ENCODE results near the gene MEGF6. TPM values are rescaled to one million over a fixed set of nuclear protein-coding genes. Genes with fewer than 3 reads are reported as not detected.

MEGF6 gene
- total RNA-seq, 2 donors from 2014 or later = 22.4 to 24.9 TPM

- Histone ChIP-seq H3K9me3 (no peaks in the 10 kb centered on the region), H3K4me3 (no peak overlapping the region), H3K27ac (no peak overlapping the region), H3K27me3 (no peaks in the 10 kb centered on the region), H3K36me3 (replicated peaks in 1 of 2; ENCODE audit: insufficient read depth in 1 of 2, low read depth in 2 of 2) (no peaks in the 10 kb centered on the region), H3K4me1 (no peaks in the 10 kb centered on the region)
- WGBS, 2 donors = 67 to 69% methylated on average over 18 to 20 of the region's 20 CpGs
- DNase-seq (no peak), ATAC-seq (no peak)
- TF ChIP-seq CTCF (IDR thresholded peaks at IDR 0.05) = no peak
- no peak for TF ChIP-seq POLR2A (IDR thresholded peaks at IDR 0.05)
- intact Hi-C loops (cut with DNase I) = no loop called here
Observed at GRCh38 chr1:3558036-3558726, 53.1 kb downstream of the MEGF6 start.

- TF ChIP-seq CTCF (IDR thresholded peaks at IDR 0.05) = no peak
- no peak for TF ChIP-seq POLR2A (IDR thresholded peaks at IDR 0.05)
- H3K4me3 ChIP-seq = no peak overlapping the region
- H3K9me3 ChIP-seq = no peaks in the 10 kb centered on the region
- intact Hi-C loops (cut with DNase I) = no loop called here
- DNase-seq = no peak
- H3K27me3 ChIP-seq = no peaks in the 10 kb centered on the region
- no peaks in the 10 kb centered on the region for H3K36me3 ChIP-seq (replicated peaks in 1 of 2; ENCODE audit: insufficient read depth in 1 of 2, low read depth in 2 of 2)
- 44 to 58% methylated on average over 5 to 18 of the region's 18 CpGs for WGBS, 2 donors
- no peak overlapping the region for H3K27ac ChIP-seq
- no peak for ATAC-seq
- H3K4me1 ChIP-seq = no peaks in the 10 kb centered on the region
Observed at GRCh38 chr1:3557366-3557765, 53.9 kb downstream of the MEGF6 start.

GRCh38 chr1:3556336-3556735, 55.0 kb downstream of the MEGF6 start:
- no peaks in the 10 kb centered on the region for H3K9me3 ChIP-seq
- no peaks in the 10 kb centered on the region for H3K4me1 ChIP-seq
- no peak overlapping the region for H3K4me3 ChIP-seq
- 72 to 74% methylated on average over 14 to 17 of the region's 17 CpGs for WGBS, 2 donors
- DNase-seq = no peak
- intact Hi-C loops (cut with DNase I) = no loop called here
- no peak overlapping the region for H3K27ac ChIP-seq
- no peak for ATAC-seq
- H3K27me3 ChIP-seq = no peaks in the 10 kb centered on the region
- no peak for TF ChIP-seq POLR2A (IDR thresholded peaks at IDR 0.05)
- no peak for TF ChIP-seq CTCF (IDR thresholded peaks at IDR 0.05)
- no peaks in the 10 kb centered on the region for H3K36me3 ChIP-seq (replicated peaks in 1 of 2; ENCODE audit: insufficient read depth in 1 of 2, low read depth in 2 of 2)

GRCh38 chr1:3555131-3555920, 56.0 kb downstream of the MEGF6 start:
- DNase-seq = no peak
- H3K4me3 ChIP-seq = no peak overlapping the region
- H3K4me1 ChIP-seq = no peaks in the 10 kb centered on the region
- H3K36me3 ChIP-seq (replicated peaks in 1 of 2; ENCODE audit: insufficient read depth in 1 of 2, low read depth in 2 of 2) = no peaks in the 10 kb centered on the region
- TF ChIP-seq POLR2A (IDR thresholded peaks at IDR 0.05) (no peak), CTCF (IDR thresholded peaks at IDR 0.05) (no peak)
- no peaks in the 10 kb centered on the region for H3K9me3 ChIP-seq
- H3K27ac ChIP-seq = no peak overlapping the region
- no peak for ATAC-seq
- WGBS, 2 donors = 77 to 83% methylated on average over 11 to 18 of the region's 25 CpGs
- no peaks in the 10 kb centered on the region for H3K27me3 ChIP-seq
- intact Hi-C loops (cut with DNase I) = no loop called here

- DNase-seq = no peak
Observed at GRCh38 chr1:3553940-3554223, 57.4 kb downstream of the MEGF6 start.

More at GRCh38 chr1:3553940-3554223, 57.4 kb downstream of the MEGF6 start:
- Histone ChIP-seq H3K9me3 (no peaks in the 10 kb centered on the region), H3K27me3 (no peaks in the 10 kb centered on the region), H3K4me1 (no peaks in the 10 kb centered on the region), H3K36me3 (replicated peaks in 1 of 2; ENCODE audit: insufficient read depth in 1 of 2, low read depth in 2 of 2) (no peaks in the 10 kb centered on the region), H3K4me3 (no peak overlapping the region), H3K27ac (no peak overlapping the region)
- intact Hi-C loops (cut with DNase I) = no loop called here
- TF ChIP-seq POLR2A (IDR thresholded peaks at IDR 0.05) = no peak
- no peak for TF ChIP-seq CTCF (IDR thresholded peaks at IDR 0.05)
- no peak for ATAC-seq
- 60 to 76% methylated on average over 6 to 8 of the region's 11 CpGs for WGBS, 2 donors

Measured in body of pancreas (tissue), 4 donors.